CD14-positive monocyte (primary cell): ENCODE data around the gene GLT6D1. TPM values are rescaled to one million over a fixed set of nuclear protein-coding genes. Genes with fewer than 3 reads are reported as not detected.

ENCODE experiments used
- DNase-seq, 3 donors: peaks; one replicate each; pipeline ENCODE4 v3.0.0-alpha.2; 2011 to 2022
- H2AFZ ChIP-seq: 2 replicates; pipeline ENCODE4 v1.6.0; 2012; ENCODE audit warnings: mild to moderate bottlenecking, low read depth, low read length, inconsistent platforms; ENCODE audit not compliant: insufficient read depth, poor library complexity, severe bottlenecking
- H3K27ac ChIP-seq, 2 donors: 1 replicate in 1 of 2; 2 replicates in 1 of 2; pipeline ENCODE4 v1.5.1; 2012 to 2013; ENCODE audit warnings: low read length in 2 of 2, control low read depth in 1 of 2, inconsistent platforms in 1 of 2, low read depth in 1 of 2, mild to moderate bottlenecking in 1 of 2
- H3K27me3 ChIP-seq, 2 donors: one replicate each; pipeline versions ENCODE4 v1.6.0 to v1.6.1; 2011 to 2013; ENCODE audit warnings: low read length in 2 of 2; ENCODE audit not compliant: control insufficient read depth in 2 of 2, insufficient read depth in 2 of 2
- H3K36me3 ChIP-seq, 2 donors: replicated peaks in 1 of 2; 1 replicate in 1 of 2; 2 replicates in 1 of 2; pipeline versions ENCODE4 v1.5.1 to v1.6.1; 2012 to 2013; ENCODE audit warnings: low read length in 2 of 2, control low read depth in 1 of 2, inconsistent platforms in 1 of 2, mild to moderate bottlenecking in 1 of 2; ENCODE audit not compliant: insufficient read depth in 2 of 2, control insufficient read depth in 1 of 2
- H3K4me1 ChIP-seq, 2 donors: 1 replicate in 1 of 2; 2 replicates in 1 of 2; pipeline versions ENCODE4 v1.5.1 to v1.6.1; 2012 to 2013; ENCODE audit warnings: low read length in 2 of 2, control low read depth in 1 of 2, inconsistent platforms in 1 of 2, mild to moderate bottlenecking in 1 of 2, moderate library complexity in 1 of 2; ENCODE audit not compliant: insufficient read depth in 2 of 2, control insufficient read depth in 1 of 2
- H3K4me2 ChIP-seq: replicated peaks from 2 replicates; pipeline ENCODE3; 2012; ENCODE audit warnings: low read length, moderate library complexity, mild to moderate bottlenecking; ENCODE audit not compliant: poor library complexity, severe bottlenecking; ENCODE audit errors: extremely low read depth
- H3K4me3 ChIP-seq, 3 experiments: fragments of 200-600 bp in 1 of 3; sonication (generic) in 1 of 3; replicated peaks in 1 of 3; 1 replicate in 2 of 3; 2 replicates in 1 of 3; pipeline ENCODE4 v1.5.1; 2011 to 2013; ENCODE audit warnings: low read length in 3 of 3, mild to moderate bottlenecking in 3 of 3, control low read depth in 2 of 3, low read depth in 2 of 3, inconsistent platforms in 1 of 3, moderate library complexity in 1 of 3
- H3K79me2 ChIP-seq: 2 replicates; pipeline ENCODE4 v1.6.0; 2012; ENCODE audit warnings: mild to moderate bottlenecking, control low read depth, inconsistent platforms, low read length, moderate library complexity; ENCODE audit not compliant: insufficient read depth
- H3K9ac ChIP-seq: 2 replicates; pipeline ENCODE4 v1.6.0; 2017; ENCODE audit warnings: low read length, mild to moderate bottlenecking; ENCODE audit not compliant: insufficient read depth, poor library complexity, severe bottlenecking
- H3K9me3 ChIP-seq, 2 donors: replicated peaks in 1 of 2; 1 replicate in 1 of 2; 2 replicates in 1 of 2; pipeline versions ENCODE4 v1.5.1 to v1.6.1; 2012 to 2013; ENCODE audit warnings: low read length in 2 of 2, control low read depth in 1 of 2; ENCODE audit not compliant: control insufficient read depth in 1 of 2, insufficient read depth in 1 of 2
- H4K20me1 ChIP-seq: 2 replicates; pipeline ENCODE4 v1.6.0; 2012; ENCODE audit warnings: mild to moderate bottlenecking, low read length, control low read depth, moderate library complexity; ENCODE audit not compliant: insufficient read depth
- H3K27ac Mint-ChIP-seq, 7 donors: one replicate each; pipeline ENCODE4 v1.8.0; 2020; ENCODE audit warnings: mild to moderate bottlenecking in 7 of 7, mixed read lengths in 7 of 7, moderate library complexity in 6 of 7, inconsistent platforms in 2 of 7
- H3K27me3 Mint-ChIP-seq, 3 donors: one replicate each; pipeline ENCODE4 v1.8.0; 2021 to 2022; ENCODE audit warnings: low read depth in 3 of 3, mild to moderate bottlenecking in 3 of 3, mixed read lengths in 3 of 3, moderate library complexity in 3 of 3, inconsistent platforms in 1 of 3
- H3K36me3 Mint-ChIP-seq, 2 donors: one replicate each; pipeline ENCODE4 v1.8.0; 2020; ENCODE audit warnings: mixed read lengths in 2 of 2, inconsistent platforms in 1 of 2, mild to moderate bottlenecking in 1 of 2
- H3K4me1 Mint-ChIP-seq: one replicate; pipeline ENCODE4 v1.8.0; 2020; ENCODE audit warnings: mild to moderate bottlenecking, mixed read lengths
- H3K4me3 Mint-ChIP-seq, 2 donors: one replicate each; pipeline ENCODE4 v1.8.0; 2020; ENCODE audit warnings: mild to moderate bottlenecking in 2 of 2, mixed read lengths in 2 of 2, moderate library complexity in 1 of 2
- H3K9me3 Mint-ChIP-seq, 7 donors: one replicate each; pipeline ENCODE4 v1.8.0; 2020 to 2022; ENCODE audit warnings: mixed read lengths in 7 of 7, mild to moderate bottlenecking in 6 of 7, moderate library complexity in 6 of 7, inconsistent platforms in 2 of 7
- CTCF ChIP-seq: fragments of 200-600 bp; IDR thresholded peaks from one replicate; pipeline ENCODE4 v1.8.0; 2022; ENCODE audit warnings: antibody characterized with exemption, mild to moderate bottlenecking
- WGBS: methylation state at CpG from one replicate; pipeline ENCODE4 v1.1.5; 2013; ENCODE audit warnings: missing lambda C conversion rate; ENCODE audit not compliant: insufficient coverage; 5-methylcytosine and 5-hydroxymethylcytosine counted together
- intact Hi-C, 2 donors: fragments of 100-400 bp; cut with micrococcal nuclease; formaldehyde crosslinking; loops; one replicate each; pipeline versions ENCODE4 v1.15.0 to v1.15.1; 2023
- polyA plus RNA-seq, 3 donors: library from polyadenylated mRNA; depleted of rRNA in 1 of 3; unstranded in 2 of 3; stranded (reverse) in 1 of 3; fragments of 300-500 nt in 2 of 3; fragments of >200 nt in 1 of 3; fragmentation: Illumina TruSeq in 2 of 3; gene quantifications; 1 replicate in 2 of 3; 2 replicates in 1 of 3; pipeline ENCODE4 v1.2.3, GENCODE V29; 2012 to 2021

Gene GLT6D1
- polyA plus RNA-seq, 3 donors: not detected

GRCh38 chr9:135586601-135587109 lies 52.7 kb downstream of the GLT6D1 start:
- H2AFZ ChIP-seq: no peak overlapping the region
- H3K27ac Mint-ChIP-seq: no peak overlapping the region
- no peak overlapping the region for H3K9ac ChIP-seq
- H3K27me3 Mint-ChIP-seq: peaks cover 0 to 3% (median 2%) of the 10 kb centered on the region in 3 donors
- no peaks in the 10 kb centered on the region for H3K4me1 Mint-ChIP-seq
- H3K4me1 ChIP-seq: no peaks in the 10 kb centered on the region
- no peak overlapping the region for H3K4me2 ChIP-seq
- no peak overlapping the region for H3K4me3 Mint-ChIP-seq
- no peak for TF ChIP-seq CTCF
- H3K9me3 Mint-ChIP-seq: peaks cover 0 to 3% (median 0%) of the 10 kb centered on the region in 7 donors
- no peak overlapping the region for H3K4me3 ChIP-seq
- WGBS: 69% methylated on average over 10 of the region's 15 CpGs
- H3K36me3 ChIP-seq: no peaks in the 10 kb centered on the region
- no peaks in the 10 kb centered on the region for H3K27me3 ChIP-seq
- H3K9me3 ChIP-seq: no peaks in the 10 kb centered on the region
- no peaks in the 10 kb centered on the region for H3K79me2 ChIP-seq
- intact Hi-C loops: no loop called here
- no peak overlapping the region for H3K27ac ChIP-seq
- H4K20me1 ChIP-seq: no peaks in the 10 kb centered on the region
- H3K36me3 Mint-ChIP-seq: no peaks in the 10 kb centered on the region
- no peak for DNase-seq

GRCh38 chr9:135584934-135585333 lies 54.4 kb downstream of the GLT6D1 start:
- no peak overlapping the region for H3K27ac ChIP-seq
- H3K4me3 Mint-ChIP-seq: no peak overlapping the region
- peaks cover 0 to 2% (median 0%) of the 10 kb centered on the region in 3 donors for H3K27me3 Mint-ChIP-seq
- no peaks in the 10 kb centered on the region for H3K36me3 Mint-ChIP-seq
- no peaks in the 10 kb centered on the region for H4K20me1 ChIP-seq
- WGBS: 56% methylated on average over 7 of the region's 16 CpGs
- no peak overlapping the region for H3K4me3 ChIP-seq
- H2AFZ ChIP-seq: no peak overlapping the region
- no peak for TF ChIP-seq CTCF
- no peak for DNase-seq
- H3K9ac ChIP-seq: no peak overlapping the region
- no peaks in the 10 kb centered on the region for H3K36me3 ChIP-seq
- peak overlapping the region in 1 of 7 donors; percentile 6 for H3K27ac Mint-ChIP-seq
- no peaks in the 10 kb centered on the region for H3K4me1 Mint-ChIP-seq
- no peaks in the 10 kb centered on the region for H3K79me2 ChIP-seq
- H3K9me3 Mint-ChIP-seq: no peaks in the 10 kb centered on the region
- H3K4me1 ChIP-seq: no peaks in the 10 kb centered on the region
- intact Hi-C loops: no loop called here
- no peaks in the 10 kb centered on the region for H3K9me3 ChIP-seq
- H3K27me3 ChIP-seq: no peaks in the 10 kb centered on the region
- no peak overlapping the region for H3K4me2 ChIP-seq
